DMS79 (cell line): Measurements from ENCODE around the gene SMIM45.

ENCODE experiments used
- DNase-seq: peaks from one replicate; lab custom pipeline; 2025; lab: John Stamatoyannopoulos, UW

SMIM45 gene

DNA sequence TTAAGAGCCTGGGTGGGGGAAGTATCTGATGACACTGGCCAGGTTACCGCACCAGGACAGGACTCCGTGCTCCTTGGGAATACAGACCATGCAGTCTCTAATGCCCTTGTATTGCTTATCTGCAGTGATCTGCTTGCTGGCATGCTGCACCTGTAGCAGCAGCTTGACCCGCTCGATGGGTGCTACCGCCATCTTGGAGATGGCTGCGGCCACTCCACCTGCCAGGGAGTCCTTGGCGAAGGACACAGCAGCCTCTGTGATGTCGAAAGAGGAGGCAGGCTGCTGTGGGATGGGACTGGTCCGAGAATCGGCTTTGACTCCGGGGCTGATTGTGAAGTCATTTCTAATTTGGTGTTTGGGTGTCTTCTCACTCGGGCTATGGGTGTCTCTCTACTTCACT, 49.8 kb downstream of the SMIM45 start:
- no peak for DNase-seq

DNA sequence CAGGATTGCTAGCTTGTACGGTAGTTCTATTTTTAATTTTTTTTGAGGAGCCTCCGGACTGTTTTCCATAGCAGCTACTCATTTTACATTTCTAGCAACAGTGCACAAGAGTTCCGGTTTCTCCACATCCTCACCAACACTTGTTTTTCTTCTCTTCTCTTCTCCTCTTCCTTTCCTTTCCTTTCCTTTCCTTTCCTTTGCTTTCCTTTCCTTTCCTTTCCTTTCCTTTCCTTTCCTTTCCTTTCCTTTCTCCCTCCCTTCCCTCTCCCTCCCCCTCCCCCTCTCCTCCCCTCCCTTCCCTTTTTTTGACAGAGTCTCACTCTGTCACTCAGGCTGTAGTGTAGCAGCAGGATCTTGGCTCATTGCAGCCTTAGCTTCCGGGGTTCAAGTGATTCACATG, 56.0 kb downstream of the SMIM45 start:
- DNase-seq = no peak
